ENCODE results near the gene PCNX4.
"Not testable (repeated sequence)": the region's sequence is repeated elsewhere in the genome, so short reads cannot be mapped to it uniquely, and the experiment has no call there.

PCNX4 gene

DNA sequence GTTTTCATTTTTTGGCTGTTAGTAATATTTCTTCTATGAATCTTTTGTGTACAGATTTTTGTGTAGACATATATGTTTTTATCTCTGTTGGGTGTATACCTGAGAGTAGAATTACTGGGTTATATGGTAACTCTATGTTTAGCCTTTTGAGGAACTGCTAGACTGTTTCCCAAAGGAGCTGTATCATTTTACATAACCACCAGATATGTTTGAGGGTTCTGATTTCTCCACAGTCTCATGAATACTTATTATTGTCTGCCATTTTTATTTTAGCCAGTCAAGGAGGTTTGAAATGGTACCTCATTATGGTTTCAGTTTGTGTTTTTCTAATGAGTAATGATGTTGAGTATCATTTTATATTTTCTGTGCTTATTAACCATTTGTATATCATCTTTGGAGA is 1.9 kb downstream of the PCNX4 start:
- H3K4me1 Mint-ChIP-seq: peaks cover 35% of the 10 kb centered on the region
- H3K4me3 Mint-ChIP-seq: peak overlapping the region; percentile 86 to 99
- H3K27me3 Mint-ChIP-seq: no peaks in the 10 kb centered on the region
- DNase-seq (no peak), ATAC-seq (no peak)
- peak overlapping the region; percentile 95 to 97 for H3K27ac Mint-ChIP-seq
- no peaks in the 10 kb centered on the region for H3K9me3 Mint-ChIP-seq

DNA sequence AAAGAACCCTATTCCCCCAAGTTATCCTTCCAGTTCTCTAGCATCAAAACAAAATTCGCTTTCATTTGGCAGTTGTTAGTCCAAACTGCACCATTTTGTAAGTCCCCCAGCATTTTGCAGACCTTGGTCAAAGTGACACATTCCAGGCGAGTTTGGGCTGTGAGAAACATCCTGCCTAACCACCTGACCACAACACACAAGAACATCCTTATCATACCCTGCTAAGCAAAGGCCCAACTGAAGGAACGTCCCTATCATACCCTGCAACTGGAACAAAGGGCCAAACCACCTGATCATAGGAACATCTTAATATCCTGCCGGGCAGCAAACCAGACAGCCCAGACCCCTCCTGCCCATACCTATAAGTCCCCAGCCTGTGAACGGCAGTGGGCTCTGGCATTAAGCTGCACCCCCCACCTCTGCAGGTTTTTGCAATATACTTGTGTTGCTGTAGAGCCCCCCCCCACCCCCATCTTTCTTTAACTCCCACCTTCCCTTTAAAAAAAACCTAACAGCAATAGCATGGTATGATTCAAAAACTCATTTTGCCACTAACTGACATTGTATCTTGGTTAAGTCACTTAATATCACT is 2.7 kb downstream of the PCNX4 start:
- no peaks in the 10 kb centered on the region for H3K27me3 Mint-ChIP-seq
- no peaks in the 10 kb centered on the region for H3K9me3 Mint-ChIP-seq
- ATAC-seq (peak; percentile 42), DNase-seq (peak; percentile 17 to 61)
- H3K4me3 Mint-ChIP-seq: peak overlapping the region; percentile 86 to 99
- peaks cover 35% of the 10 kb centered on the region for H3K4me1 Mint-ChIP-seq
- peak overlapping the region in 1 of 2 donors; percentile 13 for H3K27ac Mint-ChIP-seq

DNA sequence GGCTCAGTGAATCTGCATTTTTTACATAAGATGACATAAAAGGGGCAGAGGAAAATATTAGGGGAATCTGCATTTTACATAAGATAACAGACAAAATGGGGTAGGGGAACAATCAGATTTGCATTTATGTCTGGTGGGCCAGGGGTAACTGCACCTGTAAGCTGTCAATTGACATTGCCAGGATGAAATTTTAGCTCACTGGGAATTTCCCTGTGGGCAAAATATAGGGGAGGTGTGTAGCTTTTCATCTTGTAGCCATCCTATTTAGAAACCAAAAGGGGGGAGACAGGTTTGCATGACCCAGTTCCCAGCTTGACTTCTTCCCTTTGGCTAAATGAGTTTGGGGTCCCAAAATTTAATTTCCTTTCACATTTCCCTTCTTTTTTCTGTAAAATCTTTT is 3.5 kb downstream of the PCNX4 start:
- no peak for ATAC-seq
- Mint-ChIP-seq H3K27me3 (no peaks in the 10 kb centered on the region), H3K4me3 (peak overlapping the region; percentile 86 to 99), H3K4me1 (peaks cover 41% of the 10 kb centered on the region), H3K9me3 (no peaks in the 10 kb centered on the region), H3K27ac (peak overlapping the region in 1 of 2 donors; percentile 73)
- DNase-seq: peak in 1 of 2 donors; percentile 9

DNA sequence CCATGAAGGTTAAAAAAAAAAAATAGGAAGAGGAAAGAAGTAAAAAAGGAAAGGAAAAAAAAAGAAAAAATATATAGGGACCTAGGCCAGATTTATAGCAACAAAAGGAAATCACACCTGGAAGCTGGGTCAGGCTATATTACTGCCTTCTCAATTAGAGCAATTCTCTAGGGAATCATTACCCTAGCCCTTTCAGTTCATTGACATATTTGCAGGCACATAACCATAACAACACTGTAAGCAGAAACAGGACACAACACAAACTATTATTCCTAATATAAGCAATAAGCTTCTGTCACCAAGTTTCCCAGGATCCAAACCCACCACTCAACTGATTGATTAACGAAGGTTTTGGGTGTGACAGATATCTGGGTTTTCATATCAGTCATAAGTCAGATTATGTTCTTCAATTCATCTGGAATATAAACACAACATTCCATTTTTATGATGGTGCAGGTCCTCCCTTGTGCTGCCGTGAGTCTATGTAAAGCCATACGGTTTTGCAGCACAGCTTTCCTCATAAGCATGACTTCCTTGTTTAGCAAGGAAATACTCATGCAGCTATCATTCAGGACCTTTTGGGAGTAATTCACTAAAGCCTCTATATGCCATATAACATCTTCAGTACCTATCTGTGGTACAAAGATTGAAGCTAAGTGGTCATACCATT is 4.2 kb downstream of the PCNX4 start:
- Mint-ChIP-seq H3K27ac (peak overlapping the region in 1 of 2 donors; percentile 87), H3K4me1 (peaks cover 40% of the 10 kb centered on the region), H3K27me3 (no peaks in the 10 kb centered on the region), H3K4me3 (peak overlapping the region; percentile 2 to 99), H3K9me3 (no peaks in the 10 kb centered on the region)
- ATAC-seq (no peak), DNase-seq (no peak)

DNA sequence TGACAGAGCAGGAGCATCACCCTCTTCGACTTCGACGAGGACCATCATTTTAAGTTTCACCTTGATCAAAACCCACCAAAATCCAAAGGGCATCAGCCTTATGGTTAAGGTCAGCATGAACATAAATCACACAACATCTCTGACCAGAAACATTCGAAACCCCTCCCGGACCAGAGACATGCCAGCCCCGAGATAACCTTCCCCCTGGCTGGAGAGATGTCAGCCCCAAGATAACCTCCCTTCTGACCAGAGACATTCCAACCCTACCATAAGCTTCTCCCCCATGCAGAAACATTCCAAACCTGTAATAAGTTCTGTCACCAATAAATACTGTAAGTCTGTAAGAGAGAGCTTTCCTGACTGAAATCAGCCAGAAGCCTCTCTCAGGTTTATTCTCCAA is 6.3 kb downstream of the PCNX4 start:
- Mint-ChIP-seq H3K4me3 (no peak overlapping the region), H3K27me3 (no peaks in the 10 kb centered on the region), H3K9me3 (no peaks in the 10 kb centered on the region), H3K27ac (no peak overlapping the region), H3K4me1 (peaks cover 53% of the 10 kb centered on the region)
- DNase-seq (no peak), ATAC-seq (no peak)

DNA sequence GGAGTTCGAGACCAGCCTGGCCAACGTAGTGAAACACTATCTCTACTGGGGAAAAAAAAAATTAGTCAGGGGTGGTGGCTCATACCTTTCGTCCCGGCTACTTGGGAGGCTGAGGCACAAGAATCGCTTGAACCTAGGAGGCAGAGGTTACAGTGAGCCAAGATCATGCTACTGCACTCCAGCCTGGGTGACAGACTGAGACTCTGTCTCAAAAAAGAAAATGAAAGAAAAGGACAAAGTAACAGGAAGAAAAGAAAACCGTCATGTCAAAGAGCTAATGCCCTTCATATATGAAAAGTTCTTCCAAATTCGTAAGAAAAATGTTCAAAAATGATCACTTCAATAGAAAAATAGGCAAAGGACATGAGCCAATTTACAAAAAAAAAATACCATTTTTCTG is 8.1 kb downstream of the PCNX4 start:
- peaks cover 51% of the 10 kb centered on the region for H3K4me1 Mint-ChIP-seq
- H3K27ac Mint-ChIP-seq, H3K4me3 Mint-ChIP-seq, H3K9me3 Mint-ChIP-seq, DNase-seq, H3K27me3 Mint-ChIP-seq, ATAC-seq: not testable (repeated sequence)

DNA sequence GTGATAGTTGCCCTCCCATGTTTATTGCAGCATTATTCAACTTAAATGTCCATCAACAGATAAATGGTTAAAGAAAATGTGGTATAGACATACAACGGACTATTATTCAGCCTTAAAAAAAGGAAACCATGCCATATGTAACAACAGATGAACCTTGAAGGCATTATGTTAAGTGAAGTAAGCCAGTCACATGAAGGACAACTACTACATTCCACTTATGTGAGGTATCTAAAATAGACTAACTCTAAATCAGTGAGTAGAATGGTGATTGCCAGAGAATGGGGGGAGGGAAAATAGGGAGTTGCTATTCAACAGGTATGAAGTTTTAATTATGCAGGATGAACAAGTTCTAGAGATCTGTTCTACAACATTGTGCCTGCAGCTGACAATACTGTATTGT is 10.1 kb downstream of the PCNX4 start:
- Mint-ChIP-seq H3K27ac (no peak overlapping the region), H3K27me3 (no peaks in the 10 kb centered on the region), H3K4me3 (no peak overlapping the region), H3K9me3 (peaks cover 6 to 8% of the 10 kb centered on the region in 2 donors), H3K4me1 (peaks cover 41% of the 10 kb centered on the region)
- ATAC-seq (no peak), DNase-seq (no peak)

DNA sequence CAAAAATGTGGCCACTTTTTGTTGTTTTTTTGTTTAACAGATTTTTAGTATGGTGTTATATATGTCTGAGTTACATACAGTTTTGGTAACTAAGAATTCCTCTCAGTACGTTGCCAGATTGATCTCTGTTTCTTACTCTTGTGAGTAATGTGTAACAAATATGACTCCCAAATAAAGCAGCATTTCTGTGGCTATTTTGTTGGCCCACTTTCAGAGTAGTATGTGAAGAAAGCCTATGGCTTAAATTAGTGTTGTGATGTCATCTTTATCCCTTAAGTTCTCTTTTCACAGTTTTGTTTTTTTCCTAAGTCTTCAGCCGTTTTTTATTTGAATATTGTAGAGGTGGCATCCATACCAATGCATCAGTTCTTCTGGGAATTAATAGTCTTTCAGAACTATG is 10.7 kb downstream of the PCNX4 start:
- H3K4me3 Mint-ChIP-seq: no peak overlapping the region
- peaks cover 41% of the 10 kb centered on the region for H3K4me1 Mint-ChIP-seq
- H3K27ac Mint-ChIP-seq: peak overlapping the region in 1 of 2 donors; percentile 24
- DNase-seq (no peak), ATAC-seq (no peak)
- no peaks in the 10 kb centered on the region for H3K27me3 Mint-ChIP-seq
- peaks cover 6 to 8% of the 10 kb centered on the region in 2 donors for H3K9me3 Mint-ChIP-seq

DNA sequence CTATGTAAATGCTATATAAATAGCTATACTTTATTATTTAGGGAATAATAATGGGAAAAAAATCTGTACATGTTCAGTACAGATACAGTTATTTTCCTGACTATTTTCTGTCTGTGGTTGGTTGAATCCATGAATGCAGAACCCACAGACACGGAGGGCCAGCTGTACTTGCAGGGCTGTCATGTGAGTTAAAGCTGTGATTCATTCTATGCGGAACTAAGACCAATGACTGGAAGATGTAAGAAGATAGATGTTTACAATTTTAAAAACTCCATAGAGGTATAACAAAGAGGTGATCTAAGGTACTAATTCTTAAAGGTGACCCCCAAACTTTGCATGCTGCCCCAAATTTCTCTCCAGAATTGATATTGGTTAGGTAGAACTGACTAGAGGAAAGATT is 14.6 kb downstream of the PCNX4 start:
- Mint-ChIP-seq H3K4me1 (peaks cover 20% of the 10 kb centered on the region), H3K27me3 (no peaks in the 10 kb centered on the region), H3K27ac (no peak overlapping the region), H3K9me3 (peaks cover 6 to 8% of the 10 kb centered on the region in 2 donors), H3K4me3 (no peak overlapping the region)
- DNase-seq (no peak), ATAC-seq (no peak)

DNA sequence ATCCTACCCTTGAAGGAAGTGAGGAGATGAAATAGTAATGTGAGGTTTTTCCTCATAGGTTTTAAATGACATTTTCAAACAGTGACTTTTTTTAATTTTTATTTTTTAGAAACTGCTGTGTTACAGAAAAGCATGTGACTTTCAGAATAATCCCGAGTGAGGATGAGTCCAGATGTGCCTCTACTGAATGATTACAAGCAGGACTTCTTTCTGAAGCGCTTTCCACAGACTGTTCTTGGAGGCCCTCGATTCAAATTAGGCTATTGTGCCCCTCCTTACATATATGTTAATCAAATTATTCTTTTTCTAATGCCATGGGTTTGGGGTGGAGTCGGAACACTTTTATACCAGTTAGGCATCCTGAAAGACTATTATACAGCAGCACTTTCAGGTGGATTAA is 15.8 kb downstream of the PCNX4 start:
- no peak overlapping the region for H3K27ac Mint-ChIP-seq
- no peak for ATAC-seq

DNA sequence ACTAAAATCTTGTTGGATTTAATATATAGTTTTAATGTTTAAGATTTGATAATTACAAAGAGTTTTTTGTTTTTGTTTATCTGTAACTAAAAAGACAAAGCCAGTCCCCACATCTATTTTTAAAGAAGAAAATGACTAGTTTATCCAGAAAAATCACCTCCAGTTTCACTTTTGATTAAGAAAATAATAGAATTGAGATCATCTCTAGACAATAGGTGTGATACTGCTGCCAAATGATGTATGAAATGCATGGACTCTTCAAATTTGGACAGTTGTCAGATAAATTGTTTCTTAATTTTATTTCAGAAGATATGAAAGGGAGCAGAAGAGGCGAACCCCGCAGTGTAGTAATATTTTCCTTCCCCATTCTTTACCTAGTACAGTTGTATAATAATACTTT is 20.0 kb downstream of the PCNX4 start:
- Mint-ChIP-seq H3K4me3 (no peak overlapping the region), H3K27ac (no peak overlapping the region), H3K9me3 (no peaks in the 10 kb centered on the region), H3K27me3 (no peaks in the 10 kb centered on the region), H3K4me1 (no peaks in the 10 kb centered on the region)
- no peak for DNase-seq
- ATAC-seq: no peak

More for the DNA sequence above, 15.8 kb downstream of the PCNX4 start:
- Mint-ChIP-seq H3K4me1 (peaks cover 10% of the 10 kb centered on the region), H3K27me3 (no peaks in the 10 kb centered on the region), H3K9me3 (peaks cover 6 to 8% of the 10 kb centered on the region in 2 donors), H3K4me3 (no peak overlapping the region)
- no peak for DNase-seq

DNA sequence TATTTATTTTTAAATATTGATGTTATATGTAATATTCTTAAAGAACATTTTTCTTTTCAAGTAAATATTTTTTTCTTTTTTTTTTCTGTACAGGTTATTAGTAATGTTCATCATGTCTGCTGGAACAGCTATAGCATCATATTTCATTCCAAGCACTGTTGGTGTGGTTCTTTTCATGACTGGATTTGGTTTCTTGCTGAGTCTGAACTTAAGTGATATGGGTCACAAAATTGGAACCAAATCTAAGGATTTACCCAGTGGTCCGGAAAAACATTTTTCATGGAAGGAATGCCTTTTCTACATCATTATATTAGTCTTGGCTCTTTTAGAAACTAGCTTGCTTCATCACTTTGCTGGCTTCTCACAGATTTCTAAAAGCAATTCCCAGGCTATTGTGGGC is 23.2 kb downstream of the PCNX4 start:
- H3K9me3 Mint-ChIP-seq: no peaks in the 10 kb centered on the region
- ATAC-seq: no peak
- no peaks in the 10 kb centered on the region for H3K27me3 Mint-ChIP-seq
- no peak overlapping the region for H3K4me3 Mint-ChIP-seq
- no peak for DNase-seq
- H3K4me1 Mint-ChIP-seq: no peaks in the 10 kb centered on the region
- no peak overlapping the region for H3K27ac Mint-ChIP-seq

DNA sequence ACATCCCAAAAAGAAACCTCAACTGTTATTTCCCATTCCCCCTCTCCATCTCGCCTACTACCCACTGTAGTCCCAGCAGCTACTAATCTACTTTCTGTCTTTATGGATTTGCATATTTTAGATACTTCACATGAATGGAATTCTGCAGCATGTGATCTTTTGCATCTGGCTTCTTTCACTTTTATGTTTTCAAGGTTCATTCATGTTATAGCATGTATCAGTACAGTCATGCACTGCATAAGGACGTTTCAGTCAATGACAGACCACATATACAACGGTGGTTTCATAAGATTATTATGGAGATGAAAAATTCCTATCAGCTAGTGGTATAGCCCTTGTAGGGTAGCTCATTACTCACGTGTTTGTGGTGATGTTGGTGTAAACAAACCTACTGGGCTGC is 24.5 kb downstream of the PCNX4 start:
- no peaks in the 10 kb centered on the region for H3K4me1 Mint-ChIP-seq
- ATAC-seq (no peak), DNase-seq (no peak)
- H3K27me3 Mint-ChIP-seq: no peaks in the 10 kb centered on the region
- H3K27ac Mint-ChIP-seq: no peak overlapping the region
- H3K9me3 Mint-ChIP-seq: no peaks in the 10 kb centered on the region
- H3K4me3 Mint-ChIP-seq: no peak overlapping the region

DNA sequence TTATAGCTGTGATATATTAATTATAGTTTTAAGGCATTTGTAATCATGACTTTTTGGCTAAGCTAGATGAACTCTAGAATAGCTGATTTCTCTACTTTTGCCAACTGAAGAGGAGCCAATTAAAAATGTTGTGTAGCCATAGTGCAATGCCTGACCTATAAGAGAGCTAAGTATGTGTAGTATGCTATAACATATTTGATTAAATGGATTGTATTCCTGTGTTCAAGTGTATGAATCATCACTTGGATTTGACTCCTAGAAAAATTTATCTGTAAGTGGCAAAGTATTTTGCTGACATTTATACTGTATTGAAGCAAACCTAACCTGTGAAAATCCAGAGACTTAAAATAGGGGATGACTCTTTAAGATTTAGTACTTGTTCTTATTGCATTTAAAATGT is 34.2 kb downstream of the PCNX4 start:
- peaks cover 6% of the 10 kb centered on the region for H3K4me1 Mint-ChIP-seq
- no peak overlapping the region for H3K4me3 Mint-ChIP-seq
- ATAC-seq (no peak), DNase-seq (no peak)
- no peaks in the 10 kb centered on the region for H3K9me3 Mint-ChIP-seq
- H3K27me3 Mint-ChIP-seq: no peaks in the 10 kb centered on the region
- no peak overlapping the region for H3K27ac Mint-ChIP-seq

DNA sequence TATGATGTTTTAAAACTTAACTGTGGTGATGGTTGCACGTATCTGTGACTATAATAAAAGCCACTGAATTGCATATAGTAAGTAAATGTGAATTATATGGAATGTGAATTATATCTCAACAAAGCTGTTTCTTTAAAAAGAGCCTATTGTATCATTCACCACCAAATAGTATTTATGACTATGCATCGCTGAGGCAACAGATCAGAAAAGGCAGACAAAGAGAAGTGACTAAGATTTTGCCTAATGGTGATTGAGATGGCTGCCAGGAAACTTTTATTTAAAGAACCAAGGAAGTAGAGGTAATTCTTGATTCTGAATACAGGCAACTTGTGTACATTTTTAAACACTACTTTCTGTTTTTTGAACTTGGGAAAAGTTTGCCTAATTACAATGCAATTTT is 41.8 kb downstream of the PCNX4 start:
- ATAC-seq (no peak), DNase-seq (no peak)
- no peak overlapping the region for H3K4me3 Mint-ChIP-seq
- peaks cover 6% of the 10 kb centered on the region for H3K4me1 Mint-ChIP-seq
- H3K27me3 Mint-ChIP-seq: no peaks in the 10 kb centered on the region
- H3K27ac Mint-ChIP-seq: peak overlapping the region in 1 of 2 donors; percentile 88
- no peaks in the 10 kb centered on the region for H3K9me3 Mint-ChIP-seq

DNA sequence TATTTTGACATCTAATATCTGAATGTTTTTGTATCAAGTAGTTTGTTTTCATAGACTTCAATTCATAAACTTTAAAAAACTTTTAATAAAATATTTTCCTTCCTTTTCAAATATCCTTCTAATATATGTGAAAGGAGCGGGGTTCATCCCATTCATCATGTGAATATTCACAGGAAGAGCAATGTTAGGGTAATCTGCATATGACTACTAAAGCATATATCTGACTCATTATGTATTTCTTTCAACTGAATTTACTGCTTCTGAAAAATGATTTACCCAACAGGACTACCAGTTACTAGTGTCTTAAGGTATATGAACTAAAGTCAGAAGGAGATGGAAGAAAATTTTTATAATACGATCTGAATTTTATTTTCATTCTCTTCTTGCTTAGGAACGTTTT is 43.0 kb downstream of the PCNX4 start:
- H3K4me1 Mint-ChIP-seq: peaks cover 6% of the 10 kb centered on the region
- no peak overlapping the region for H3K27ac Mint-ChIP-seq
- ATAC-seq (no peak), DNase-seq (no peak)
- H3K4me3 Mint-ChIP-seq: no peak overlapping the region
- no peaks in the 10 kb centered on the region for H3K9me3 Mint-ChIP-seq
- no peaks in the 10 kb centered on the region for H3K27me3 Mint-ChIP-seq

DNA sequence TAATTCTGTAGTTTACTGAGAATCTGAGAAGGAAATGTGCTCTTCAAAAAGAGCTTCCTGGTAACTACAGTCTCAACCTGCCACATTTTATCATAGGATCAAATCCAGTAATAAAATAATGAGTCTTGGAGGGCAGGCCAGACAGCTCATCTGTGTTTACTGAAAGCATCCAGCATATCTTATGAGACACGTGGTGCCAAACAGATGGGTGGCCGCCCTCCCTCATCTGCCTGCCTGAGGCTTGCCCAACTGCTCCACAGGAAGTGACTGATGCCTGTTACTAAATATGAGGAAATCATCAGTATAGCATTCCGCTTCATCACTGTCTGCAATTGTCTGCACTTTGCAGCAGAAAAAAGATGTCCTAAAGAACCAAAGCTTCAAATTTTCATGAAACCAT is 60.0 kb downstream of the PCNX4 start:
- peak overlapping the region in 1 of 2 donors; percentile 35 for H3K4me3 Mint-ChIP-seq
- peak overlapping the region; percentile 77 to 82 for H3K27ac Mint-ChIP-seq
- DNase-seq (peak; percentile 33 to 78), ATAC-seq (peak; percentile 100)
- no peaks in the 10 kb centered on the region for H3K9me3 Mint-ChIP-seq
- no peaks in the 10 kb centered on the region for H3K27me3 Mint-ChIP-seq
- H3K4me1 Mint-ChIP-seq: peaks cover 43% of the 10 kb centered on the region
